Fibroblast of skin of left biceps (primary cell): ENCODE results near the gene RCBTB2.

Experiments
- DNase-seq, 2 experiments: peaks; one replicate each; pipeline ENCODE4 v3.0.0-alpha.2; 2013; ENCODE audit warnings: low read depth in 2 of 2

The RCBTB2 gene

DNA sequence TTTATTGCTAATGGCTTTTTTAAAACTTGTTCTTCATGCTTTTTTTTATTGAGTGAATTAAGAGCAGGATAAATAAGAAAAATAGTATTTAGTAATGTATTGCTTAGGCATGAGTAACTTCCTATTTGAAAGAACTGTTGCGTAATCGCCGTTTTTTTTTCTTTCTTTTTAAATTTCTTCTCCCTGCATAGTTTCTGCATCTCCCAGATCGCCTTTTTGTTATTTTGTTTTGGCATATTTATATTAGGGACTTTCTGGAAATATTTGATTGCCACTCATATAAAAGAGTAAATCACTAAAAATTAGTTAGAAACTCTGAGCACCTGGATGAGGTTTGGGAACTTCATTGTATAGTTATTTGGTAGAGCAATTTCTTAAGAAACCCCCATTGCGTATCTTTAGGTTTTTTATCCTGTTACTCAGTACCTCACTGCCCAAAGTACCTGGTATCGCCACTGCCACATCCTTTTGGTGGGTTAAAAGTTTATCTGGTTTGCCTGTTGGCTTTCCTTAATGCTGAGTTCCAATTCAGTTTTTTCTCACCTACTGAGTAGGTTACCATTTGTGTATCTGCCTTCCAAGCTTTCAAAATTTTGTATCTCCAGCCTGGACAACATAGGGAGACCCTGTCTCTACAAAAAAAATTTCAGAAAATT lies 83.8 kb downstream of the RCBTB2 start:
- DNase-seq, result no peak

GRCh38 chr13:48448285-48448958 lies 84.5 kb downstream of the RCBTB2 start:
- no peak for DNase-seq

DNA sequence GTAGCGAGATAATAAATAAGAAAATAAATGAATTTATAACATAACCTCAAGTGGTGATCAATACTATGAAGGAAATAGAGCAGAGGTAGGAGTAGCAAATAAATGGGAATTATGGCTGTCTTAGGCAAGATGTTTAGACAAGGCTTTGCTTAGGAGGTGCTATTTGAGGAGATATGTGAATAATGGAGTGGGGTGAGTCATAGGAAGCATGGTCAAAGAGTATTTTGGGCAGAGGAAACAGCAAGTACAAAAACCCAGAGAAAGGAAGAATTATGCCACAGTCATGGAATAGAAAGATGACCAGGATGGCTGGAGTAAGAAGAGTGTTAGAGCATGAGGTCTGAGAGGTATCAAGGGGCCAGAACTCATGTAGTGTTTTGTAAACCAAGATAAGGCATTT lies 86.4 kb downstream of the RCBTB2 start:
- no peak for DNase-seq

- DNase-seq, result no peak
Measured at GRCh38 chr13:48443442-48444208, 89.3 kb downstream of the RCBTB2 start.
